Epithelial cell of esophagus (primary cell): Measurements from ENCODE around the gene CREB5.

Source experiments
- DNase-seq: peaks from one replicate; pipeline ENCODE4 v3.0.0; 2010; ENCODE audit warnings: low read depth
- H3K4me3 ChIP-seq: 2 replicates; pipeline ENCODE4 v1.5.1; 2011; ENCODE audit warnings: mild to moderate bottlenecking, low read length, control low read depth
- CTCF ChIP-seq: IDR thresholded peaks from 2 replicates; pipeline ENCODE4 v1.5.1; 2011; ENCODE audit warnings: low read depth, mild to moderate bottlenecking, low read length, control low read depth, inconsistent platforms; ENCODE audit not compliant: insufficient read depth; ENCODE audit errors: missing control alignments

Gene CREB5

GRCh38 chr7:28630350-28630749, 218.0 kb downstream of the CREB5 start:
- DNase-seq = no peak
- no peak overlapping the region for H3K4me3 ChIP-seq
- no peak for TF ChIP-seq CTCF

- no peak for DNase-seq
- no peak for TF ChIP-seq CTCF
- no peak overlapping the region for H3K4me3 ChIP-seq
Measured at GRCh38 chr7:28631995-28632394, 219.7 kb downstream of the CREB5 start.

- no peak for TF ChIP-seq CTCF
- DNase-seq = no peak
- no peak overlapping the region for H3K4me3 ChIP-seq
Measured at GRCh38 chr7:28638914-28639313, 226.6 kb downstream of the CREB5 start.

GRCh38 chr7:28640001-28640400, 227.7 kb downstream of the CREB5 start:
- TF ChIP-seq CTCF = no peak
- DNase-seq = peak; percentile 13
- H3K4me3 ChIP-seq = no peak overlapping the region

GRCh38 chr7:28641752-28642545, 229.6 kb downstream of the CREB5 start:
- H3K4me3 ChIP-seq = no peak overlapping the region
- no peak for TF ChIP-seq CTCF
- DNase-seq = no peak

DNA sequence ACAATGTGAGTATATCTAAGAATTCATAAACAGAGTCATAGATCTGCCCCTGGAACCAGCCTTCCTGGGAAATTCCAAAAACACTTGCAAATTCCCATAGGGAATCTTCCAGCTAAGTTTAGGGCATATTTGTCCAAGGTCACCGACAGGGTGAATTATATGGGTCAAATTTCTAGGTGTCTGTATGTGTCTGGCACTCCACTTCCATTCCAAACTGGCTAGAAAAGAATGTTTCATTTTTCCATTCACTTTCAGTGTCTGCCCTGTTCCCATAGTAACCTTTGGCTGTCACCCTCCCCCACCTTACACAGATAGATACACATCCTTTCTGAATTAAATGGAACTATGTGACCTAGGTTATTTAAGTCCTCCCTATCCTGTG, 230.9 kb downstream of the CREB5 start:
- DNase-seq = no peak
- H3K4me3 ChIP-seq = no peak overlapping the region
- TF ChIP-seq CTCF = no peak
